GM19372 (cell line): Measurements from ENCODE around the gene CXorf38.
A peak's percentile ranks its signal among the peaks of the same experiment; 100 is the strongest.
"Not testable (repeated sequence)": the region's sequence is repeated elsewhere in the genome, so short reads cannot be mapped to it uniquely, and the experiment has no call there.

ENCODE experiments used
- ATAC-seq: cut with Tn5 transposase; IDR thresholded peaks from one replicate; pipeline ENCODE4 v1.9.1; 2021; ENCODE audit warnings: mild to moderate bottlenecking, low read depth, moderate library complexity; ENCODE audit not compliant: unreplicated experiment

The CXorf38 gene

GRCh38 chrX:40632199-40632598, 15.2 kb downstream of the CXorf38 start:
- no peak for ATAC-seq

DNA sequence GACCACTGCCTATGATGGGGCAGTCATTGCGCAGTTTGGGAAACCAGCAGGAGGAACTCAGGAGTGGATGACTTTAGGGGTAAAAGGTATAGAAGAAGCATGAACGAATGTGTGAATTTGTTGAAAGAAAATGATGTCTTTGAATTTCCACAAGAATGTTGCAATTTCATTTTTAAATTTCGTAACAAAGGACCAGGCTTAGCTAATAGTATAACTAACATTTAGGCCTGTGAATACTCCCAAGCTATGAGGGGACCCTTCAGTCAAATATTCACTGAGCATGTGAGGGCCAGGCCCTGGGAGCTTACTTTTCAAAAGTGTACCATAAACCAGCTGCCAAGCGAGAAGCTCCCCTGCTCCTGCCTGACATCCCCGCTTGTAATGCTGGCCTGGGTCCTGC, 18.9 kb downstream of the CXorf38 start:
- ATAC-seq, result no peak

DNA sequence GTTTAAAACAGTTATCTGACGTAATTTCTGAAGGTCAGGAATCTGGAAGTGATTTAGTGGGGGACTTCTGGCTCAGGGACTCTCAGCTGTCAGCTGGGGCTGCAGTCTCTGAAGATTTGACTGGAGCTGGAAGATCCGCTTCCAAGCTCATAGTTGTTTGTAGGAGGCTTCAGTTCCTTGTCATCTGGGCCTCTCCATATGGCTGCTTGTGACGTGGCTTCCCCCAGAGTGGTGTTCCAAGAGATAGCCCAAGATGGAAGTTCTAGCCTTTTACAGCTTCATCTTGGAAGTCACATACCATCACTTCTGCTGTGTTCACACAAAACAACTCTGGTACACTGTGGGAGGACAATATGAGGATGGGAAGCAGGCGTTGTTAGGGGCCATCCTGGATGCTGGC, 22.1 kb downstream of the CXorf38 start:
- ATAC-seq, result no peak

- no peak for ATAC-seq
Observed at GRCh38 chrX:40623665-40624064, 23.7 kb downstream of the CXorf38 start.

- no peak for ATAC-seq
Observed at GRCh38 chrX:40623139-40623536, 24.2 kb downstream of the CXorf38 start, which contains the start of gene MPC1L. TSS of gene MPC1L (plus strand) at chrX:40623428. CDS start at chrX:40623566, 138 bp downstream.

DNA sequence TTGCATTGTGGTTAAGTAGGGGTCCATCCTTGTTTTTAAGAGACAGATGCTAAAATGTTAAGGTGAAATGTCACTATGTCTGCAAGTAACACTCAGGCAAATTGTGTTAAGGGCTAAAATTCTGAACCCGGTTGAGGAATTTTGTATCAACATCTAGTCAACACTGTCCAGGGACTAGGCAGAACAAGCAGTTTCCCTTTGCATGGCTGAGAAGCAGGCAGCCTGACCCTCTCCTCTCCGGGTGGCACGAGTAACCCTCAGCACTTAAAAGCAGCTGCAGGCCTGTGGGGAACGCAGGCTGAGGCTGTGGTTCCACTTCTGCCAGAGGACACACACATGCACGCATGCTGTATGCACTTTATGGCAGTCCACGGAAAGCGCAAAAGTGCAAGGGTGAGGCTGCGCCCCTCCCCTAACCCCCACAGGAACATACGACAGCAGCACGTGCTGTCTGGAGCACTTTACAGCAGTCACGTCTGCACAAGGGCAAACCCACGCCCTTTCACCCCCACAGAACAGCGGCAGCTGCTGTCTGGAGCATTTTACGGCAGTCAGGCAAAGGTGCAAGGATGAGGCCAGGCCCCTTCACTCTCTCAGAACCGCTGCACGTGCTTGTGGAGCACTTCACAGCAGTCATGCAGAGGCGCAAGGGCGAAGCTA, 24.8 kb downstream of the CXorf38 start:
- ATAC-seq, result no peak

GRCh38 chrX:40617566-40617965, 29.8 kb downstream of the CXorf38 start:
- ATAC-seq, result no peak

DNA sequence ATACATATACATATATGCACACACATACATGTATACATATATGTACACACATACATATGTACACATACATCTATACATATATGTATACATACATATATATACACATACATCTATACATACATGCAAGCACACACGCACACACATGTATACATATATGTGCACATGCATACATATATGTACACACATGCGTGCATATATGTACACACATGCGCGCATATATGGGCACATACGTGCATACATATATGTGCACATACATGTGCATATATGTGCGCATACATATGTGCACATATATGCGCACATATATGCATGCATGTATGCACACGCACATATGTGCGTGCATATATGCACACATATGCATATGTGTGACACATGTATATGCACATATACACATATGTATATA, 31.4 kb downstream of the CXorf38 start:
- no peak for ATAC-seq

- ATAC-seq, result no peak
Observed at GRCh38 chrX:40612511-40612910, 34.9 kb downstream of the CXorf38 start.

DNA sequence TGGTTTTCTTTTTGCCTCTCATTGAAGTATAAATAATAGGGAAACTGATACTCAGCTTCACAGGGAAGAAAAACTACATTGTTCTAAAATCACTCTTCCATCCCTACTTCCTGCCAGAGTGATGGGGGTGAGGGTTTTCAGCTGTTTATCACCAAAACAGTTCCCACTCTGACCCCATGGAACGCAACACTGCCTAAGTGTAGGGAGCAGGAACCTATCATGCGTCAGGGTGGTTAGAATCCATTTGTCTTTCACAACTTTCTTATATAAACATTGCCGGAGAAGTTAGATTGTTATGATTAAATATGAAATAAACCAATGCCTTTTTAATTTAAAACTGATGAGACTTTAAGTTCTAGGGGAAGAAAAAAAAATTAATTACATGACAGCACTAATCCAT, 40.0 kb downstream of the CXorf38 start:
- no peak for ATAC-seq

- no peak for ATAC-seq
Observed at GRCh38 chrX:40603446-40603845, 43.9 kb downstream of the CXorf38 start.

DNA sequence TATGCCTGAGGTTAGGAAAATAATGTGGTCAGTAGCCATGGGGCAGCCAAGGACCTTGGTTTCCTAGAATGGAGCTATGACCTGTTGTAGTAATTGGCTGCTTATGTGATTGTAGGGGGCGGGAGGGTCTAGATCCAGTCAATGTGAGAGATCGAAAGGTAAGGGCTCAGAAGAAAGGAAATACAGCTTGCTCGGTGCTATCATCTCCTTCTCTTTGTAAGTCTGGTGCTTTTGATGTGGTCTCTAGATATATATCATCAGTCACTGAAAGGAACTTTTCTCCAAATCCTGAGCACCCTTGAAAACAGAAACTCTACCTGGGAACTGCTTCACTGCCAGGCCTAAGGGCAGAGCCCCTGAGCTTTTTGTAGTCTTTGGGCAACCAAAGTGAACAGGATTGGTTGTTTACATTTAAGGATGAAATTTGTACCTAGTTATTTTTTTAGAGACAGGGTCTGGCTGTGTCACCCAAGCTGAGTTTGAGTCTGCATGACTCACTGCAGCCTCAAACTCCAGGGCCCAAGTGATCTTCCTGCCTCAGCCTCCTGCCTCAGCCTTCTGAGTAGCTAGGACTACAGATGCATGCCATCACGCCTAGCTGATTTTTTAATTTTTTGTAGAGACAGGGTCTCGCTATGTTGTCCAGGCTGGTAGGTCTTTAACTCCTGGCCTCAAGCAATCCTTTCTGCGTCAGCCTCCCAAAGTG, 57.6 kb downstream of the CXorf38 start:
- not testable (repeated sequence) for ATAC-seq

GRCh38 chrX:40587623-40588022, 59.7 kb downstream of the CXorf38 start:
- not testable (repeated sequence) for ATAC-seq

DNA sequence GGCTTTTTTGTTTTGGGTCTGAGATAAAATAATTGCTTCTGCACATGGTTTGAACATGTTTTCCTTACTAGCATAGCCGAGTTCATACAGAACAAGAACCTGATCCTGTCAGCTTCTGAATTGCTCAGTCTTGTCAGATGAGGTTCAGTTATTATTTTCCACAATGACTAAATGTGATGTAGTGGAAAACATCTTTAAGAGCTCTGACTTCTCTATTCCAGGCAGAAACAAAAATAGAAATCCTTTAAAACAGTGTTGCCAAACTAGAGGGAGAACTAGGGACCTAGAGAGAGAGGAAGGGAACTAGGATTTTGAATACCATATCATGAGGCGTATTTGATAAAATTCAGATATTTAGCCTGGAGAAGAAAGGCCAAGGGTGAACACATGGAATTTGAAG, 64.5 kb downstream of the CXorf38 start:
- ATAC-seq, result no peak

- ATAC-seq, result not testable (repeated sequence)
Observed at GRCh38 chrX:40582178-40582577, 65.2 kb downstream of the CXorf38 start.

GRCh38 chrX:40581336-40581920, 65.9 kb downstream of the CXorf38 start:
- no peak for ATAC-seq

GRCh38 chrX:40580537-40581335, 66.6 kb downstream of the CXorf38 start, which contains the start of gene ATP6AP2:
TSS of gene ATP6AP2 (plus strand) at chrX:40580970. CDS start at chrX:40581066, 96 bp downstream.
- peak; percentile 95 for ATAC-seq

- peak; percentile 34 for ATAC-seq
Observed at GRCh38 chrX:40579900-40580536, 67.3 kb downstream of the CXorf38 start.

DNA sequence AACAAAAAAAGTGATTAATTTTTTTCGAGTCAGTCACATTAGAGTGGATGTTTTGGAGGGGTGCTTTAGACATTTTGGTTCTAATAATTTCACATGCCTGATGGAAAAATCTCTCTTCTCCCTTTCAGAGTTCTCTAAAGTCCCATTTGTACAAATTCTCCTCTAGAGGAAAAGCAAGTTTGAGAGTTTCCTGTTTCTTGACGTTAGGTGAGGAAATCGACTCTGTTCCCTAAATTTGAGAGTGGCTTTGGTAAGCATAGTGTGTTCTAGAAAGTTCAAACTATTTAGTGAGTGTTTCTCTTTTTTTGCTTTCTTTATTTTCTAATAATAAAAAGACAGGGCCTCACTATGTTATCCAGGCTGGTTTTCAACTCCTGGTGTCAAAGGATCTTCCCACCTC, 68.2 kb downstream of the CXorf38 start:
- ATAC-seq, result no peak

DNA sequence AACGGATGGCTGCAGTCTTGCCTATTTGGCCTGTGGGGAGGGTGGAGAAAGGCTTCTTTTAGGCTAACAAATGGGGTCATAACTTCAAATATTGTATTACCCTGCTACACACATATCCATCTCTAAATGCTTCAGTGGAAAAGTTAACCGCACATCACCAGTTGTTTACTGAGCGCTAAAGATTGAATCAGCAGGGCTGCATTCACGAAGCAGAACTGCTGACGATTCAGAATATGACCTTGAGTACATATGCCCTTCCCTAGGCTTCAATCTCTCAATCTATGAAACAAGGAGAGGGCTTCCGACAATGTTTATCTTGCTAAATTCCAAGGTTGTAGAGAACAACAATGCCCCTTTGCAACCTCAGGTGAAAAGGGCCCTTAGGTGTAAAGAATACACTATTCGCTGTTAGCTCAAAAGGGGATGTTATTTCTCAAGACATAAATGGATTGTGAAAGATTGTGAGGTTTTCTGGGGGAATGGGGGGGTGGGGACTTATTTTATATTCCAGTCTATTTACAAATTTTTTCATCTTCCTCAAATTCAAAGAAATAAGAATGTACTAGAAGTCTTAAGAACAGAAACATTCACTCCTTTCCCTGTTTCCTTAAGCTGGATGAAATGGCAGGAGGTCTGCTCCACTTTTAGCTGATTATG, 69.2 kb downstream of the CXorf38 start:
- no peak for ATAC-seq
